Activated T-cell treated with anti-CD3 and anti-CD28 coated beads for 48 hours (primary cell): ENCODE data around the gene HPS6.
"Not testable (repeated sequence)": the region's sequence is repeated elsewhere in the genome, so short reads cannot be mapped to it uniquely, and the experiment has no call there.

ENCODE experiments used
- DNase-seq: peaks from one replicate; pipeline ENCODE4 v3.0.0-alpha.2; 2020; ENCODE audit warnings: low read depth

HPS6 gene

DNA sequence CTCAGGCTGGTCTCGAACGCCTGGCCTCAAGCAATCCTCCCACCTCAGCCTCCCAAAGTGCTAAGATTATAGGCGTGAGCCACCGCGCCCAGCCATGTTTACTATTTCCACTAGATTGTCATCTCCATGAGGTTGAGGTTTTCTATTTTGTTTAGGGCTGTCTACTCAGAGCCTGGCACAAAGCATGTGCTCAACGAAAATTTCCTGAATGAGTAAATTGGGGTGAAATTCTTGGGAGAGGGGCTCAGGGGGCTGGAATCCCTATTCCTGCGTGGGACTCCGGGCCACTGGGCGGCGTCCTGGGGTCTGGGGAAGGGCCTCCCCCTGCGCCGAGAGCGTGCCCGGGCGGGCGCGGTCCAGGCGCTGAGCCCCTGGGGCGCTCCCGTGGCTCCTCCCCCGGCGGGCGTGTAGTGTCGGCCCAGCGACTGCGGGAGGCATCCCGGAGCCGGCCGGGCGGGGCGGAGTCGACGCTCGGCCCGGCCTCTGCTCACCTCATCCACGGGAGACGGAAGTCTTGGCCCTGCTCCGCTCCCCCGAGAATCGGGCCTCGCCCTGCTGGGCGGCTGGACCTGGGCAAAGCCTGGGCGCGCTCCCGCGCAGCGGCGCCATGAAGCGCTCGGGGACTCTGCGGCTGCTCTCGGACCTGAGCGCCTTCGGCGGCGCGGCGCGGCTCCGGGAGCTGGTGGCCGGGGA lies at the start of gene HPS6:
HPS6 (plus strand) TSS at position 482 of the 693 bp plus-strand sequence; CDS start at position 608, 126 bp downstream.
- peak; percentile 89 for DNase-seq

DNA sequence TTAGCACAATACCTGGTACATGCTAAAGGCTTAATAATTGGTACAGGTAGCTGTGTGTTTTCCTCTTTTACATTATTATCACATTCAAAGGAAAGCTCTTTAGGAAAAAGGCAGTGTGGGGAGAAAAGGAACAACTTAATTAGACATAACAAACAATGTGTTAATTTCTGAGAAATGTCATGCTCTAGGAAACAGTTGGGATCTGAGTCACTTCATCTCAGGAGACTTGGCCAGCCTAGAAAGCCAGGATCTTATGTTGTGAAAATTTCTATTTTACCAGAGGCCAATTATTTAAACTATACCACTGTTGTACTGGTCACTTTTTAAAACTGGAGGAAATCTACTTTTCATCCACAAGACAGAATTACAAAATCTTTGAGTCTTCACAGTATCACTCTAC lies 48.7 kb upstream of the HPS6 start:
- no peak for DNase-seq

DNA sequence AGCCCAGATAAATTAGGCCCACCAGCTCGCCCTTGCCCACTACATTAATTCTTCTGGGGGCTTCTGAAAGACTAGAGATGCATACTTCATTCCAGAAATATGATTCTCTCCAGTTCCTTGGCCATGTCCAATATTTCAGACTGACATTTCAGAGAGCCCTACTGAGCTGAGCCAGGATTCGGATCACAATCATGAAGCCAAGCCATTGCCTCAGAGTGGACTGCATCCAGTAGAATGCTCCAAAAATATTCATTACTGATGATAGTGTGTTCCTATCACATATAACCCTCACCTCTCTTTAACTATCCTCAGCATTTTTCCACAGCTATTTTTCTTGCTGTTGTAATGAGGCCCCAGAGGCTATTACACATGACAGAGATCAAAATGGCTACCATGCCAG lies 47.9 kb upstream of the HPS6 start:
- DNase-seq, result no peak

GRCh38 chr10:102020938-102021337 lies 44.2 kb upstream of the HPS6 start:
- DNase-seq, result no peak

- no peak for DNase-seq
Measured at GRCh38 chr10:102024799-102025198, 40.4 kb upstream of the HPS6 start.

DNA sequence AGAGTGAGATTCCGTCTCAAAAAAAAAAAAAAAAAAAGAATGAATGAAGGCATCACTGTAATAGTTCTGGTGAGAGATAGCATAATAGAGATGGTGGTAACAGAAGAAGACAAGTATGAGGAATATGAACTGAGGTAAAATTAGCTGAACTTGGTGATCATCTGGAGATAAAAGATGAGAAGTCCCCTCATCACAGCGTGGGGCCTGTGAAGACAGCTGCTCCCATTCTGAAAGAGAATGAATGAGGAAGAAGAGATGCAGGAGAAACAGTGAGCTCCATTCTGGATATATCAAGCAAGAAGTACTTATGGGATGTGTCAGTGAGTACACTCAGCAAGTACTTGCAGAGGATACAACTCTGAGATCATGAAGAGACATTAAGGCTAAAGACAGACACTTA lies 37.9 kb upstream of the HPS6 start:
- no peak for DNase-seq

GRCh38 chr10:102033787-102034186 lies 31.4 kb upstream of the HPS6 start:
- no peak for DNase-seq

DNA sequence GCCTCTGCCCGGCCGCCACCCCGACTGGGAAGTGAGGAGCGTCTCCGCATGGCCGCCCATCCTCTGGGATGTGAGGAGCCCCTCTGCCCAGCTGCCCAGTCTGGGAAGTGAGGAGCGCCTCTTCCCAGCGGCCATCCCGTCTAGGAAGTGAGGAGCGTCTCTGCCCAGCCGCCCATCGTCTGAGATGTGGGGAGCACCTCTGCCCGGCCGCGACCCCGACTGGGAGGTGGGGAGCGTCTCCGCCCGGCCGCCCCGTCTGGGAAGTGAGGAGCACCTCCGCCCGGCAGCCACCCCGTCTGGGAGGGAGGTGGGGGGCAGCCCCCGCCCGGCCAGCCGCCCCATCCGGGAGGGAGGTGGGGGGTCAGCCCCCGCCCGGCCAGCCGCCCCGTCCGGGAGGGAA lies 29.3 kb upstream of the HPS6 start:
- DNase-seq, result not testable (repeated sequence)

- DNase-seq, result no peak
Measured at GRCh38 chr10:102038410-102038809, 26.7 kb upstream of the HPS6 start.

GRCh38 chr10:102040305-102041050 lies 24.7 kb upstream of the HPS6 start:
- no peak for DNase-seq

GRCh38 chr10:102045292-102045691 lies 19.9 kb upstream of the HPS6 start:
- DNase-seq, result no peak

DNA sequence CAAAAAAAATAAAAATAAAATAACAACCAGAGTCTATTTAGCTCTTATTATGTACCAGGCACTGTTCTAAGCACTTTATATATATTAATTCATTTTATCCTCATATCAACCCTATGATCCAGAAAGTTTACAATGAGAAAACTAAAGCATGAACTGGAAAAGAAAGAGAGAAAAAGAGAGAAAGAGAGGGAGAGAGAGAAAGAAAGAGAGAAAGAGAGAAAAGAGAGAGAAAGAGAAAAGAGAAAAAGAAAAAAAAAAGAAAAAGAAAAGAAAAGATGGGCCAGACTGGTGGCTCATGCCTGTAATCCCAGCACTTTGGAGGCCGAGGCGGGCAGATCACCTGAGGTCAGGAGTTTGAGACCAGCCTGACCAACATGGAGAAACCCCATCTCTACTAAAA lies 19.1 kb upstream of the HPS6 start:
- no peak for DNase-seq

DNA sequence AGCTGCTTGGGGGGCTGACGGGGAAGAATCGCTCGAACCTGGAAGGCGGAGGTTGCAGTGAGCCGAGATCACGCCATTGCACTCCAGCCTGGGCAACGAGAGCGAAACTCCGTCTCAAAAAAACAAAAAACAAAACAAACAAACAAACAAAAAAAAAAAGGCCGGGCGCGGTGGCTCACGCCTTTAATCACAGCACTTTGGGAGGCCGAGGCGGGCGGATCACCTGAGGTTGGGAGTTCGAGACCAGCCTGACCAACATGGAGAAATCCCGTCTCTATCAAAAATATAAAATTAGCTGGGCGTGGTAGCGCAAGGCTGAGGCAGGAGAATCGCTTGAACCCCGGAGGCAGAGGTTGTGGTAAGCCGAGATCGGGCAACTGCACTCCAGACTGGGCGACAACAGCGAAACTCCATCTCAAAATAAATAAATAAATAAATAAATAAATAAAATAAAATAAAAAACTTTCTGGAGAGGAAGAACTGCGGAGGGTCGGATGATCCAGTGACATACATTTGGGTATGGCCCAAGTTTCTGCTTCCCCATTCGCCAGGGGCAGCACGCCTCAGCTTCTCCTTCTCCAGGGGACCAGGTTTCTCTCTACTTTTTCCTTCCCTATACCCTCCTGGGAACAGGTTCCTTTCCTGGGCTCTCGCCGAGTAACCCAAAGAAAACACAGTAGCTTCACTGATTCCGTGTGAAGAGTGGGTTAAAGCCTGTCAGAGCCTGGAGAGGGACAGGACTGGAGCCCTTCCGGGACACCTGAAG lies 10.1 kb upstream of the HPS6 start:
- not testable (repeated sequence) for DNase-seq

DNA sequence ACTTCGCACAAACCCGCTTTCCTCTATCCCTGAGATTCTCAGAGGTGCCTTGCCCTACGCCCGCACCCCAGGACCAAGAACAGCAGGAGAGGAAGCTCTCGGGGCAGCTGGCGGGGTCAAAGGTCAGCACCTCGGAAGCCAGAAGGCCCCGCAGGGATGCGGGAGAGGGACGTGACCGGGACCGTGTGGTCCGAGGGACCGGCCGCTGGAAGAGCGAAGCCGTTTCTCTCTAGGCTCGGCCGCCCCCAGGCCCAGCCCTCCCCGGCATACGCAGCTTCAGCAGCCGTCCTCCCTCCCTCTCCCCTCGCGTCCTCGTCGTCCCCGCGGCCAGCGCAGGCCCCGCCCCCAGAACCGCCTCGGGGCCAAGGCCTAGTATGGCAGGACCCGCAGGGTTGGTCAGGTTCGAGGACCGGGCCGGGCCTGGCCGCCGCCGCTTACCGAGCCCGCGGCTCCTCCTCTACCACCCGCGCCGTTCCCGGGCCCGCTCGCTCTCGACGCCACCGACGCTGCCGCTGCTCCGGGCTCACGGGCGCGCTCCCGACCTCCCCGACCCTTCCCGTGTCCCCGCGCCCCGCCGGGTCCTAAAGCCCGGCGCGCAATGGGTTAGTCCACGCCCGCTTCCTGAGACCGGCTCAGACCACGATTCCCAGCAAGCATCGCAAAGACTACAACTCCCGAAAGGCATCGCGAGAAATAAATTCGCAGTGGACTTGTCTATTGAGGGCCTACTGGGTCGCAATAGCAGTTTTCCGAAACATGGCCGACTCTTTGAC lies 9.3 kb upstream of the HPS6 start, which contains the start of gene ARMH3:
ARMH3 (minus strand) TSS at position 527 of the 773 bp plus-strand sequence. CDS start 16,059 bp downstream, outside the sequence.
- peak; percentile 88 for DNase-seq

DNA sequence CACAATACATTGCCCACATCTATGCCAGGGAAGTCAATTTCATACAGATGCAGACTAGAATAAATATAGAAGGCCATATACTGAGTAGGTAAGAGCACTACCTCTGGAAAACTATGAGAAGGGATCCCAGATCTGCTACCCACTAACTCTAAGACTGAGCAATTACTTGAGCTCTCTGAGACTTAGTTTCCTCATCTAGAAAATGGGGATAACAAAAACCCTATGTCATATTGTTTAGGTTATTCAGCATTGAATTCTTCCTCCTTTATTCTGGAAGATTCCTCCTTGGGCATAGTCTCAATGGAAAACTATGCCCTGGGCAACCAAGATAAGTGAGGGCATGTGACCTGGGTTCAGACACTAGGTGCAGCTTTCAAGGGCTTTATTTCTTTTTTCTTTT lies 5.2 kb upstream of the HPS6 start:
- DNase-seq, result no peak

- DNase-seq, result no peak
Measured at GRCh38 chr10:102064503-102064867, 664 bp upstream of the HPS6 start.

DNA sequence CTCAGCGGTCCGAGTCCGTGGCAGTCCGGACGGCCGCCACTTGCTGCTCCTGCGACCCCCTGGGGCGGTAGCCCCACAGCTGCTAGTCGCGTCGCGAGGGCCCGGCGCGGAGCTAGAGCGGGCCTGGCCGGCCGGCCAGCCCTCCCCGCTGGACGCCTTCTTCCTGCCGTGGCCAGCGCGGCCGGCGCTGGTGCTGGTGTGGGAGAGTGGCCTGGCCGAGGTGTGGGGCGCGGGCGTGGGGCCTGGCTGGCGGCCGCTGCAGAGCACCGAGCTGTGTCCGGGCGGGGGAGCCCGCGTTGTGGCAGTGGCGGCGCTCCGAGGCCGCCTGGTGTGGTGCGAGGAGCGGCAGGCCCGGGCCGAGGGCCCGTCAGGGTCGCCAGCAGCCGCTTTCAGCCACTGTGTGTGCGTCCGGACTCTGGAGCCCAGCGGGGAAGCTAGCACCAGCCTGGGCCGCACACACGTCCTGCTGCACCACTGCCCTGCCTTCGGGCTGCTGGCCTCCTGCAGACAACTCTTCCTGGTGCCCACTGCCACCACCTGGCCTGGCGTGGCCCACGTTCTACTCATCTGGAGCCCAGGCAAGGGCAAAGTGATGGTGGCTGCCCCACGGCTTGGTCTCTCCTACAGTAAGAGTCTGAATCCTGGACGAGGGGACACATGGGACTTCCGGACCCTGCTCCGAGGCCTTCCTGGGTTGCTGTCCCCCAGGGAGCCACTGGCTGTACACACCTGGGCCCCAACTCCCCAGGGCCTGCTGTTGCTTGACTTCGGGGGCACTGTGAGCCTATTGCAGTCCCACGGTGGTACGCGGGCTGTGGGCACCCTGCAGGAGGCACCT lies 631 bp downstream of the HPS6 start:
- peak; percentile 14 for DNase-seq

- DNase-seq, result no peak
Measured at GRCh38 chr10:102066399-102067088, 1.4 kb downstream of the HPS6 start.

DNA sequence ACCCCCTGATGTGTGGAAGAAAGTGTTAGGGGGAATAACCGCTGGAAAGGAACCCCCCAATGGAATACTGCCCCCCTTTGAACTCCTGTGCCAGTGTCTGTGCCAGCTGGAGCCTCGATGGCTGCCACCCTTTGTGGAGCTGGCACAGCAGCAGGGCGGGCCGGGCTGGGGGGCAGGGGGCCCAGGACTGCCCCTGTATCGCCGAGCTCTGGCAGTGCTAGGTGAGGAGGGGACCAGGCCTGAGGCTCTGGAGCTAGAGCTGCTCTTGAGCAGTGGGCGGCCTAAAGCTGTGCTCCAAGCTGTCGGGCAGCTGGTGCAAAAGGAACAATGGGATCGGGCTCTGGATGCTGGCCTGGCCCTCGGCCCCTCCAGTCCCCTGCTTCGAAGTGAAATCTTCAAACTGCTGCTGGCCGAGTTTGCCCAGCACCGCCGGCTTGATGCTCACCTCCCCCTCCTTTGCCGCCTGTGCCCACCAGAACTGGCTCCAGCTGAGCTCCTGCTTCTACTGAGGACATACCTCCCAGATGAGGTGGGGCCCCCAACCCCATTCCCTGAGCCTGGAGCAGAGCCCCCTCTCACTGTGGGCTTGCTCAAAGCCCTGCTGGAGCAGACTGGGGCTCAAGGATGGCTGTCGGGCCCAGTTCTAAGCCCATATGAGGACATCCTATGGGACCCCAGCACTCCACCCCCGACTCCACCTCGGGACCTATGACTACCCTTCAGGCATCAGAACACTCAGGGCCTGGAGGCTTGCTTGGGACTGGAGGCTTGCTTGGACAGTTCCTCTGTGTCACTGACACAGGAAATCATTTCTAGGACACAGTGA lies 2.2 kb downstream of the HPS6 start:
- no peak for DNase-seq

- DNase-seq, result no peak
Measured at GRCh38 chr10:102068216-102068615, 3.1 kb downstream of the HPS6 start.
